ENCODE data around the gene SIRT6.
"Not testable (repeated sequence)": the region's sequence is repeated elsewhere in the genome, so short reads cannot be mapped to it uniquely, and the experiment has no call there.

SIRT6 gene

DNA sequence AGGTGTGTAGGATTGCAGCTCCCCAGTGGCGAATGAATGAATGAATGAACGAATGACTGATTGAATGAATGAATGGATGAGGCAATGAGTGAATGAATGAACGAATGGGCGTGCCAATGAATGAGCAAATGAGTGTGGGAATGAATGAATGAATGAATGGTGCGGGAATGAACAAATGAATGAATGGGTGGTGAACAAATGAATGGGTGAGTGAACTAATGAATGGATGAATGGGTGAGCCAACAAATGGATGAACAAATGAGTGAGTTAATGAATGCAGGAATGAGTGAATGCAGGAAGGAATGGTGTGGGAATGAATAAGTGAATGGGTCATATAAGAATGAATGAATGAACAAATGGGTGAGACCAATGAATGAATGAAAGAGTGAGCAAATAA is 14.9 kb upstream of the SIRT6 start:
- no peak overlapping the region for H3K4me3 ChIP-seq (ENCODE audit: low read depth, low read length)
- TF ChIP-seq CTCF (IDR thresholded peaks at IDR 0.05; ENCODE audit: low read depth, low read length, missing control alignments) = no peak
- in situ Hi-C loops (cut with HindIII; ENCODE audit: low pct_ligation_motif_present, low sequenced_read_pairs) = no loop called here
- H3K27me3 ChIP-seq (replicated peaks) = peaks cover 15% of the 10 kb centered on the region
- DNase-seq = no peak
- no peak overlapping the region for H3K27ac ChIP-seq
- no peaks in the 10 kb centered on the region for H3K36me3 ChIP-seq (replicated peaks)

GRCh38 chr19:4196587-4197148 is 14.3 kb upstream of the SIRT6 start:
- H3K4me3 ChIP-seq (ENCODE audit: low read depth, low read length) = no peak overlapping the region
- H3K36me3 ChIP-seq (replicated peaks) = no peaks in the 10 kb centered on the region
- in situ Hi-C loops (cut with HindIII; ENCODE audit: low pct_ligation_motif_present, low sequenced_read_pairs) = no loop called here
- peaks cover 15% of the 10 kb centered on the region for H3K27me3 ChIP-seq (replicated peaks)
- no peak overlapping the region for H3K27ac ChIP-seq
- DNase-seq = no peak
- TF ChIP-seq CTCF (IDR thresholded peaks at IDR 0.05; ENCODE audit: low read depth, low read length, missing control alignments) = no peak

GRCh38 chr19:4196009-4196408 is 13.6 kb upstream of the SIRT6 start:
- no peak for TF ChIP-seq CTCF (IDR thresholded peaks at IDR 0.05; ENCODE audit: low read depth, low read length, missing control alignments)
- Histone ChIP-seq H3K4me3 (ENCODE audit: low read depth, low read length) (no peak overlapping the region), H3K27me3 (replicated peaks) (peaks cover 15% of the 10 kb centered on the region), H3K27ac (no peak overlapping the region), H3K36me3 (replicated peaks) (no peaks in the 10 kb centered on the region)
- in situ Hi-C loops (cut with HindIII; ENCODE audit: low pct_ligation_motif_present, low sequenced_read_pairs) = no loop called here
- DNase-seq = no peak

GRCh38 chr19:4194353-4194752 is 12.0 kb upstream of the SIRT6 start:
- Histone ChIP-seq H3K27me3 (replicated peaks) (peaks cover 15% of the 10 kb centered on the region), H3K4me3 (ENCODE audit: low read depth, low read length) (no peak overlapping the region), H3K27ac (no peak overlapping the region), H3K36me3 (replicated peaks) (no peaks in the 10 kb centered on the region)
- no peak for DNase-seq
- TF ChIP-seq CTCF (IDR thresholded peaks at IDR 0.05; ENCODE audit: low read depth, low read length, missing control alignments) = no peak
- in situ Hi-C loops (cut with HindIII; ENCODE audit: low pct_ligation_motif_present, low sequenced_read_pairs) = no loop called here

DNA sequence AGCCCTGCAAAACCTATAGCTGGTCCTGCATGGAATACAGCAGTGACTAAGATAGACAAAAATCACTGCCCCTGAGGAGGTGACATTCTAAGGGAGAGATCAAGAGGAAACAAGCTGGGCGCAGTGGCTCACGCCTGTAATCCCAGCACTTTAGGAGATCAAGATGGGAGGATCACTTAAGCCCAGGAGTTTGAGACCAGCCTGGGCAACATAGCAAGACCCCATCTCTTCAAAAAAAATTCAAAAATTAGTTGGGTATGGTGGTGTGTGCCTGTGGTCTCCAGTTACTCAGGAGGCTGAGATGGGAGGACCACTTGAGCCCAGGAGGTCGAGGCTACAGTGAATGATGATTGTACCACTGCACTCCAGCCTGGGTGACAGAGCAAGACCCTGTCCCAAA is 10.2 kb upstream of the SIRT6 start:
- H3K4me3 ChIP-seq (ENCODE audit: low read depth, low read length); H3K36me3 ChIP-seq (replicated peaks); H3K27ac ChIP-seq; in situ Hi-C loops (cut with HindIII; ENCODE audit: low pct_ligation_motif_present, low sequenced_read_pairs); DNase-seq; H3K27me3 ChIP-seq (replicated peaks): not testable (repeated sequence)

- TF ChIP-seq CTCF (IDR thresholded peaks at IDR 0.05; ENCODE audit: low read depth, low read length, missing control alignments) = no peak
- H3K36me3 ChIP-seq (replicated peaks) = no peaks in the 10 kb centered on the region
- H3K27me3 ChIP-seq (replicated peaks) = peaks cover 5% of the 10 kb centered on the region
- in situ Hi-C loops (cut with HindIII; ENCODE audit: low pct_ligation_motif_present, low sequenced_read_pairs) = no loop called here
- H3K27ac ChIP-seq = no peak overlapping the region
- no peak for DNase-seq
- no peak overlapping the region for H3K4me3 ChIP-seq (ENCODE audit: low read depth, low read length)
These were observed 7.3 kb upstream of the SIRT6 start for GRCh38 chr19:4189641-4190040.
